Ovary (tissue), 3 donors: ENCODE data around the gene HSPA12A.

Experiments
- CTCF ChIP-seq, 3 donors: fragments of 450-650 bp in 2 of 3; fragments of 200-600 bp in 1 of 3; IDR thresholded peaks; one replicate each; pipeline versions ENCODE4 v1.5.1 to v1.8.0; 2016 to 2022; ENCODE audit warnings: antibody characterized with exemption in 3 of 3, mild to moderate bottlenecking in 1 of 3
- EP300 ChIP-seq: sonication (generic); formaldehyde crosslinking; IDR thresholded peaks from one replicate; pipeline ENCODE4 v1.6.1; 2017; ENCODE audit warnings: antibody characterized with exemption
- POLR2A ChIP-seq: fragments of 450-650 bp; IDR thresholded peaks from one replicate; pipeline ENCODE4 v1.6.1; 2017; ENCODE audit warnings: antibody characterized with exemption, mild to moderate bottlenecking, moderate library complexity
- donor health status: DM: no; HTN: no; CAD: no.

GRCh38 chr10:116766241-116766827 lies 24.0 kb upstream of the HSPA12A start:
- TF ChIP-seq CTCF (IDR thresholded peaks at IDR 0.05) (no peak), POLR2A (no peak), EP300 (no peak)
